Subcutaneous adipose tissue (tissue), 4 donors: ENCODE results near the gene CSF2. TPM values are rescaled to one million over a fixed set of nuclear protein-coding genes. Genes with fewer than 3 reads are reported as not detected.

Source experiments
- CTCF ChIP-seq: fragments of 450-650 bp; IDR thresholded peaks from one replicate; pipeline ENCODE4 v1.5.1; 2016; ENCODE audit warnings: low read depth, mild to moderate bottlenecking, control low read depth, antibody characterized with exemption, moderate library complexity
- total RNA-seq, 4 donors: library from RNA; depleted of rRNA; stranded (reverse); fragments of >200 nt; gene quantifications; one replicate each; pipeline ENCODE4 v1.1.0, GENCODE V29; 2016

The CSF2 gene
- total RNA-seq, 4 donors from 2014 or later: not detected

GRCh38 chr5:132050136-132050535 lies 23.5 kb upstream of the CSF2 start:
- TF ChIP-seq CTCF: no peak

GRCh38 chr5:132050661-132051552 lies 22.7 kb upstream of the CSF2 start:
- no peak for TF ChIP-seq CTCF

- no peak for TF ChIP-seq CTCF
Observed at GRCh38 chr5:132052520-132052919, 21.1 kb upstream of the CSF2 start.

GRCh38 chr5:132053483-132053882 lies 20.1 kb upstream of the CSF2 start:
- no peak for TF ChIP-seq CTCF

GRCh38 chr5:132054031-132054696 lies 19.4 kb upstream of the CSF2 start:
- no peak for TF ChIP-seq CTCF

- no peak for TF ChIP-seq CTCF
Observed at GRCh38 chr5:132054697-132055440, 18.7 kb upstream of the CSF2 start.

GRCh38 chr5:132055441-132055807 lies 18.2 kb upstream of the CSF2 start:
- TF ChIP-seq CTCF: no peak
